HG03039 (cell line): ENCODE results near the gene MYCBPAP.
A peak's percentile ranks its signal among the peaks of the same experiment; 100 is the strongest.
"Not testable (repeated sequence)": the region's sequence is repeated elsewhere in the genome, so short reads cannot be mapped to it uniquely, and the experiment has no call there.

Experiments
- ATAC-seq: cut with Tn5 transposase; IDR thresholded peaks from one replicate; pipeline ENCODE4 v1.9.1; 2021; ENCODE audit warnings: mild to moderate bottlenecking, moderate library complexity; ENCODE audit not compliant: unreplicated experiment

The MYCBPAP gene

GRCh38 chr17:50470426-50470825 lies 37.8 kb upstream of the MYCBPAP start:
- no peak for ATAC-seq

- ATAC-seq = no peak
Observed at GRCh38 chr17:50471009-50471905, 37.0 kb upstream of the MYCBPAP start.

GRCh38 chr17:50472286-50472685 lies 36.0 kb upstream of the MYCBPAP start:
- no peak for ATAC-seq

GRCh38 chr17:50472761-50473161 lies 35.5 kb upstream of the MYCBPAP start:
- ATAC-seq = not testable (repeated sequence)

GRCh38 chr17:50473901-50474300 lies 34.3 kb upstream of the MYCBPAP start:
- ATAC-seq = no peak

GRCh38 chr17:50474523-50474922 lies 33.7 kb upstream of the MYCBPAP start:
- ATAC-seq = no peak

- no peak for ATAC-seq
Observed at GRCh38 chr17:50475362-50475761, 32.9 kb upstream of the MYCBPAP start.

- not testable (repeated sequence) for ATAC-seq
Observed at GRCh38 chr17:50475775-50476544, 32.3 kb upstream of the MYCBPAP start.

GRCh38 chr17:50476545-50477315 lies 31.5 kb upstream of the MYCBPAP start:
- ATAC-seq = no peak

- no peak for ATAC-seq
Observed at GRCh38 chr17:50477976-50478375, 30.3 kb upstream of the MYCBPAP start.

- ATAC-seq = peak; percentile 85
Observed at GRCh38 chr17:50478391-50479381, 29.6 kb upstream of the MYCBPAP start, which contains the start of gene RSAD1. Gene RSAD1, plus strand, starts transcription at chr17:50478860. Its CDS starts 25 bp downstream, at chr17:50478885.

GRCh38 chr17:50479522-50480141 lies 28.6 kb upstream of the MYCBPAP start:
- ATAC-seq = no peak

- ATAC-seq = no peak
Observed at GRCh38 chr17:50480142-50480764, 28.0 kb upstream of the MYCBPAP start.

- ATAC-seq = no peak
Observed at GRCh38 chr17:50480854-50481490, 27.3 kb upstream of the MYCBPAP start.

GRCh38 chr17:50481648-50482047 lies 26.6 kb upstream of the MYCBPAP start:
- no peak for ATAC-seq

GRCh38 chr17:50482110-50482509 lies 26.1 kb upstream of the MYCBPAP start:
- ATAC-seq = no peak

- ATAC-seq = no peak
Observed at GRCh38 chr17:50482516-50482915, 25.7 kb upstream of the MYCBPAP start.

GRCh38 chr17:50483266-50483665 lies 25.0 kb upstream of the MYCBPAP start:
- ATAC-seq = no peak
